ENCODE results near the gene LYPD5.

LYPD5 gene

DNA sequence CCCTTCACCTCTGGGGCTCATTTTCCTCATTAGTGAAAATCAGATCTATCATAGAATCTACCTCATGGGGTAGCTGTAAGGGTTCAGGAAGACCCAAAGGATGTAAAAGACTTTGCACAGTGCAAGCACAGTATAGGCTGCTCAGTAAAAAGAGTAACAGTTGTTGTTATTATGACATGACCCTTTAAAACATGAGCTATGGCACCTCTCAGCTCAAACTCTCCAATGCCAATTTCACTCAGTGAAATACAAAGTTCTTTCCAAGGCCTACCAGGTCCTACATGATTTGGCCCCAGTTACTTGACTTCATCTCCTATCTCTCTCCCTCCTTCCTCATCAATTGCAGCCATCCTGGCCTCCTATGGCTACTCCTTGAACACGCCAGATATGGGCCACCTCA, 52.3 kb downstream of the LYPD5 start:
- DNase-seq, result no peak

- DNase-seq, result no peak
Observed at GRCh38 chr19:43749152-43749551, 53.1 kb downstream of the LYPD5 start.

- no peak for DNase-seq
Observed at GRCh38 chr19:43748685-43749084, 53.6 kb downstream of the LYPD5 start.

DNA sequence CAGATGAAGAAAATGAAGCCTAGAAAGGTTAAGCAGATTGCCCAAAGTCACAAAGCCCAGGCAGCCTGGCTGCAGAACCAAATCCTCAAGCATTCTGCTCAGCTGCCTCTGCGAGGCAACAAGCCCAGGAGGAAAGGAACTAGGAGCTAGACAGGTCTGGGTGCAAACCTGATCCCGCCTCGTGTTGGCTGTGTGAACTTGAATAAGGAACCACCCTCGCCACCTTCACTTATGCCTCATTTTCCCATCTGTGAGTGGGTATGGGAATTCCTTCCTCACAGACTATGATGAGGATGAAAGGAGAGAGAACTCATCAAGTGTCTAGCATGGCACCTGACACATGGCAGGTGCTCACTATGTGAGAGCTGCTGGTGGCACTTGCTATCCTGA, 54.0 kb downstream of the LYPD5 start:
- no peak for DNase-seq

DNA sequence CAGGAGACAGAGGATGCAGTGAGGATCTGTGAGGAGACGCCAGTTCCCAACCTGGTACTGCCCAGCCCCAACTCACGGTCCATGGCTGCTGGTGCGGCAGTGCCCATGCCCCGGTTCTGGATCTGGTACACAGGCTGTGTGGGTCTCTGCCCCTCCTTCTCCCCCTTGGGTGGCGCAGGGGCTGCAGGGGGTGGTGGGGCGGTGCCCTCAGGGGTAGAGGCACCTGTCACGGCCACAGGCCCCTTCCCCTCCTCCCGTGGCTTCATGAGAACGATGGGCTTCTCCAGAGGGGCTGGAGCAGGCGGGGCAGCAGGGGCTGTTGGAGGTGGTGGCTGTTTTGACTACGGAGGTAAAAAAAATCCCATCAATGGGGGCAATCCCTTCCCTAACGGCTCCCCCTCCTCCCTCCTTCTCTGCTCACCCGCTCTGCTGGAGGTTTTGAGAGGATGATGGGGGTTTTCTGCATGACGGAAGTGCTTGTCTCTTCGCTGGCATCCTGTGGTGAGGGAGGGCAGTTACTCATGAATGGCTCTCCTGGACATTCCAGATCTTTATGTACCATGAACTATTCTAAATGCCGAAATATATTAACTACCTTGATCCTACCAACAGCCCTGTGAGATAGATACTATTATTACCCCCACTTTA, 54.6 kb downstream of the LYPD5 start:
- no peak for DNase-seq

All from OCI-M1 (cell line).